NCI-H748 (cell line): ENCODE results near the gene ARHGAP19.
A peak's percentile ranks its signal among the peaks of the same experiment; 100 is the strongest.
"Not testable (repeated sequence)": the region's sequence is repeated elsewhere in the genome, so short reads cannot be mapped to it uniquely, and the experiment has no call there.

Experiments used
- DNase-seq: peaks from one replicate; lab custom pipeline; 2025; ENCODE audit not compliant: unreplicated experiment; lab: John Stamatoyannopoulos, UW

The ARHGAP19 gene

DNA sequence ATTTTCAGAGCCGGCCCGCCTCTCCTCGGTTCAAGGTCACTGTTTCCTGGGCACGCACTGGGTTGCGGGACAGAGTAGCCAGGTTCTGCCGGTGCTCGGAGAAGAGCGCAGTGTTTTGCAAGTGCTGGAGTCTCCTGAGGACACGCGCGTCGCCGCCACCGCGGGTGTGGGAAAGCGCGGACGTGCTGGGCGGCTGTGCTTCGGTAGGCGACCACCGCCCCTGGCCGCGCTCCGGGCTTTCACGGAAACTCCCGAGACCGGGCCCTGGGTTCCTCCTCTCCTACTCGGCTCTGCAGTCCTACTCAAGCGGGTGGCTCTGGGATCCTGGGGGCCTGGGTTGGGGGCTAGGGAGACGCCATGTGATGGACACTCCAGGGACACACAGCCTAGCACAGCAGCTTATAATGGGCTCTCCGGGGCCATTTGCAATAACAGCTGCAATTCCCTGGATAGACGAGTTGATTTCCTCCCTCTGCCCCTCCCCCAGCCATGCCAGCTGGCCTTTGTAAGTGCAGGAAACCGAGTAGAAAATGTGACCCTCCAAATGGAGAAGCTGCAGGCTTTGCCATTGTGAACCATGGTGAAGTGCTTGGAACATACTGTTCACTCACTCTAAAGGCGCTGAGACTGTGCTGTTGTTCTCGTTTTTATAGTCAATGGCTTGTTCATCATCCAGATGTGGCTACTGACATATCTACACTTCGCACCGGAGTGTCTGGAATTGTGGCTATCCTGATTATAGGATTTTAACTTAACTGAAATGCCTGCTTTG, 28.8 kb upstream of the ARHGAP19 start:
- peak; percentile 14 for DNase-seq

DNA sequence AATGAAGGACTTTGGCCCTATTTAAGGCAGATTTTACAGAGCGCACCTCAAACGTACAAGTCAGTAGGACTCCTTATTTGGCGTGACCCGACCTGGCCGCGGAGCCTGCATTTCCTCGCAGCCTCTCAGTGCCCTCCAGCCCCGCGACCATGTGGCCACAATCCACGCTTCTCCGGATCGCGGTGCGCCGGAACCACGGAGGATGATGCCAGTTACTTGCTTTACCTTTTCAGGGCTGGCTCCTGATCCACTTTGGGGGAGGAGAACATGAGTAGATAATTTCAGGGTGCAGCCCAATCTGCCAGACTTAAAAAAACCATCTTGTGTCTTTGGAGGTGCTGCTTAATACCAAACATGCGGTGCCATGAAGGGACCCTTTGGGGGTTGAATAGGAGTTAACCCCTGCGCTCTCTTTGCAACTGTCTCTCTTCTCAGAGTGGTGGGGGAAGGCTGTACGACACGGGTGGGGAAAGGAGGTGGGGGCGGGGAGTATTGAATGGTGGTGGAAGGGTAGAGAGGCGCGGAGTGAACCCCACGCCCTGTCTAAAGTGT, 28.1 kb upstream of the ARHGAP19 start:
- DNase-seq: no peak

DNA sequence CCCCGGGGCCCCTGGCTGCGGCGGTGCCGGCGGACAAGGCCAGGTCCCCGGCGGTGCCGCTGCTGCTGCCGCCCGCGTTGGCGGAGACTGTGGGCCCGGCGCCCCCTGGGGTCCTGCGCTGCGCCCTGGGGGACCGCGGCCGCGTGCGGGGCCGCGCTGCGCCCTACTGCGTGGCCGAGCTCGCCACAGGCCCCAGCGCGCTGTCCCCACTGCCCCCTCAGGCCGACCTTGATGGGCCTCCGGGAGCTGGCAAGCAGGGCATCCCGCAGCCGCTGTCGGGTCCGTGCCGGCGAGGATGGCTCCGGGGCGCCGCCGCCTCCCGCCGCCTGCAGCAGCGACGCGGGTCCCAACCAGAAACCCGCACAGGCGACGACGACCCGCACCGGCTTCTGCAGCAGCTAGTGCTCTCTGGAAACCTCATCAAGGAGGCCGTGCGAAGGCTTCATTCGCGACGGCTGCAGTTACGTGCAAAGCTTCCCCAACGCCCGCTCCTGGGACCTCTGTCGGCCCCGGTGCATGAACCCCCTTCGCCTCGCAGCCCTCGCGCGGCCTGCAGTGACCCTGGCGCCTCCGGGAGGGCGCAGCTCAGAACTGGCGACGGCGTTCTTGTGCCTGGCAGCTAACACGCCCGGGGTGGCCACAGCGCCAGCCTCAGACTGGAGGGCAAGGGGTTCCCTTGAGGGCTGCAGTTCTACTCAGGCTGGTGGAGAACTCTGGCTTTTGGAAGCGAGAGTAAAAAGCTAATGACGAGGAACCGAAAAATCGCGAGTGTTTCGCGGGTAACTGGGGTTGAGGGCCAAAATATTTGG, 27.4 kb upstream of the ARHGAP19 start:
- peak; percentile 42 for DNase-seq

DNA sequence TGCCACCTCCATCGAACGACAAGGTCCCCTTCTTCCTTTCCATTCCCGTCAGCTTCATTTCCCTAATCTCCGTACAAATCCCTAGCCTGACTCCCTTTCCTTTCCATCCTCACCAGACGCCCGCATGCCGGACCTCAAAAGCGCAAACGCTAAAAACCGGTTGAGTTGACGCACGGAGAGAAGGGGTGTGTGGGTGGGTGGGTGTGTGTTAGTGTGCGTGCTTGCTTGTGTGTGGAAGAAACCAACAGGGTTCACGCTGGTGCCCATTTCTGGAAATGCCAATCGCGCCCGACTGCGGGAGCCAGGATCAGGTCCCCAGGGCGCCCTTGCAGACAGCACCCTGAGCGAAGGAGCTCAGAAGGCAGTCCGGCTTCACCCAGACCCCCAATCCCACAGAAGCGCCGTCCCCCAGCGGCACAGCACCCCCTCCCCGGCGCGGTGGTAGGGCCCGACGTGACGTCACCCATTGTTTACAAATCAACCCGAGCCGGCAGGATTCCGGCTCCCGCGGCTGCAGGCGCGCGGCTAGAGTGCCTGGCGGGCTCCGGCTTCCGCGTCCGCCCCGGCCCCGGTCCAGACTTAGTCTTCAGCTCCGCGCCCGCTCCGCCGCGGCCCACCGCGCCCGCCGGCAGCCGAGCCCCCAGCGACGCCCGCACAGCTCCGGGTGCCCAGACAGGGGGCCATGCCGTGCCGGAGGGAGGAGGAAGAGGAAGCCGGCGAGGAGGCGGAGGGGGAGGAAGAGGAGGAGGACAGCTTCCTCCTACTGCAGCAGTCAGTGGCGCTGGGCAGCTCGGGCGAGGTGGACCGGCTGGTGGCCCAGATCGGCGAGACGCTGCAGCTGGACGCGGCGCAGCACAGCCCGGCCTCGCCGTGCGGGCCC, 26.6 kb upstream of the ARHGAP19 start, which contains the start of gene FRAT1:
Gene FRAT1 (plus strand): TSS at position 500 of the 880 bp plus-strand sequence. CDS start 183 bp downstream, at position 683.
- peak; percentile 83 for DNase-seq

DNA sequence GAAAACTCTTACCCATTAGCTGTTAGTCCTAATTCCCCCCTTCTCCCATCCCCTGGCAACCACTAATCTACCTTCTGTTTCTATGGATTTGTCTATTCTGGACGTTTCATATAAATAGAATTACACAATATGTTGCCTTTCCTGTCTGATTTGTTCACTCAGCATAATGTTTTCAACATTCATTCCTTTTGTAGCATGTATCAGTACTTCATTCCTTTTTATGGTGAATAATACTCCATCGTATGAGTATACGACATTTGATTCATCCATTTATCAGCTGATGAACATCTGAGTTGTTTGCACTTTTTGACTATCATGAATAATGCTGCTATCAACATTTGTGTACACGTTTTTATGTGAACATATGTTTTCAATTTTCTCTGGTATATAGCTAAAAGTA, 22.2 kb upstream of the ARHGAP19 start:
- DNase-seq: no peak

DNA sequence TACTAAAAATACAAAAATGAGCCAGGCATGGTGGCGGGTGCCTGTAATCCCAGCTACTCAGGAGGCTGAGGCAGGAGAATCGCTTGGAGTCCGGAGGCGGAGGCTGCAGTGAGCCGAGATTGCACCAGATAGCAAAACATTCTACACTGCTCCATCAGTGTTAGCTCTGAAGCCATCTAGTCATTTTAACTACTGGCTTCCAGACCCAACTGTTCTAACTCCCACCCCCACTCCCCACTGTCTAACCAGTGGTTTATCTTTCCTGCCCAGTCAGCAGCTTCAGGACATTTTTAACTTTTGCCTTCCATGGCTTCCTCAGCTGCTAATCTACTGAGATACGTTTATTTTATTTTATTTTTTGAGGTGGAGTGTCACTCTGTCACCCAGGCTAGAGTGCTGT, 20.5 kb upstream of the ARHGAP19 start:
- DNase-seq: no peak

DNA sequence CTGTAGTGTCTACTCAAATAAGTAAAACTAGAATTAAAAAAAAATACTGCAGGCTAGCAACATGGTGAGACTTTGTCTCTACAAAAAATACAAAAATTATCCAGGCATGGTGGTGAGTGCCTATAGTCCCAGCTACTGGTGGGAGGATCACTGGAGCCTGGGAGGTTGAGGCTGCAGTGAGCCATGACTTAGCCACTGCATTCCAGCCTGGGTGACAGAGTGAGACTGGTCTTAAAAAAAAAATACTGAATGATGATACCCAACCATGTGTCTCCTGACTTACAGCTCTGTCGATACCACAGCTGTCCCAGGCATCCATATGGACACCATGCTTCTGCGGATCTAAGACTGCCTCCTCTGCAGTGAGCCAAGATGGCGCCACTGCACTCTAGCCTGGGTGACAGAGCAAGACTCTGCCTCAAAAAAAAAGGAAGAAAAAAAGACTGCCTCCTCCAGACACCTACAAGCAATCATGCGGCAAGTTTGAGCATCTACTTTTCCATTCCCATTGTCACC, 18.7 kb upstream of the ARHGAP19 start:
- no peak for DNase-seq

DNA sequence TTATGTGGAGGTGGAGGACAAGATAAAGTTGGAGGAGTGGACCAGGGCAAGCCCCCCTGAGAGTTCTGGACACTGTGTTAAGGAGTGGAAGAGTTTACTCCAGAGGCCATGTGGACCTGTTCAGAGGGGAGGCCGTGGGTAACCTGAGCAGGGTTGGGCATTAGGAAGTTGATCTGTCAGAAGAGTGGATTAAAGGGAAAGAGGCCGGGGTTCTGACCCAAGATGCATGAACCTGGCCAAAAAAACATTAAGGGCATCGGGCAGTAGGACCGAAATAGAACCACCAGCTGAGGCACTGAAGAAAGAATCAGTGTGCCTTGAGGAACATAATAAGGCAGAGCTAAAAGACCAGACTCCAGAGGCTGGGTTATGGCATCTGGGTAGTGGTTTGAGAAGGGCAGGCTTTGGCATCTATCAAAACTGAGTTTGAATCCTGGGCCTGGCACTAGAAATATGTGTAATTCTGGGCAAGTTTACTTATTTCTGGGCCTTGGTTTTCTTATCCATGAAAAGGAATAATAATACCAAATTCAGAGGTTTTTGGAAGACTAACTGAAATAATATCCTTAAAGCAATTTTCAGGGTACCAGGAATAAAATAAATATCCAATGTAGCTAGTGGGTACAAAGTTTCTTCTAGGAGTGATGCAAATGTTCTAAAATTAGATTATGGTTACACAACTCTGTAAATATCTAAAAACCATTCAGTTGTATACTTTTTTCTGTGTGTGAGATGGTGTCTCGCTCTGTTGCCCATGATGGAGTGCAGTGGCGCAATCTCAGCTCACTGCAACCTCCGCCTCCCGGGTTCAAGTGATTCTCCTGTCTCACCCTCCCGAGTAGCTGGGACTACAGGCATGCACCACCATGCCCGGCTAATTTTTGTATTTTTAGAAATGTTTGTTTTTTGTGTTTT, 15.7 kb upstream of the ARHGAP19 start:
- DNase-seq: no peak

DNA sequence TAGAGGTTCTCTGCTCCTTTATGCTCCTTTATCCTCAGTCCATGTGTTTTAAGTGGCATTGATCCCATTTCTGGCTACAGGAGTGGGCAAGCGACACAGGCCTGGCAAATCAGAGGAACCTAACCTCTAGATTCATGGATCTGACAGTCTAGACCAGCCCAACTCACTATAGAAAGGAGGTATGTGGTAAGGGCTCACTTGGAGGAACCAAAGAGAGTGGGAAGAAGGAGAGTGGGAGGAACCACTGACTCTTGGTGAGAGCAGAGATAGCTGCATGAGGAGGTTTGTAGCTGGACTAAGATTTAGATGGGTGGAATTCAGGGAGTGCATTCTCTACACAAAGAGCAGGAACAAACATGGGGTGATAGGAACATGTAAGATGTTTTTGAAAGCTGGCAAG, 15.0 kb upstream of the ARHGAP19 start:
- no peak for DNase-seq

DNA sequence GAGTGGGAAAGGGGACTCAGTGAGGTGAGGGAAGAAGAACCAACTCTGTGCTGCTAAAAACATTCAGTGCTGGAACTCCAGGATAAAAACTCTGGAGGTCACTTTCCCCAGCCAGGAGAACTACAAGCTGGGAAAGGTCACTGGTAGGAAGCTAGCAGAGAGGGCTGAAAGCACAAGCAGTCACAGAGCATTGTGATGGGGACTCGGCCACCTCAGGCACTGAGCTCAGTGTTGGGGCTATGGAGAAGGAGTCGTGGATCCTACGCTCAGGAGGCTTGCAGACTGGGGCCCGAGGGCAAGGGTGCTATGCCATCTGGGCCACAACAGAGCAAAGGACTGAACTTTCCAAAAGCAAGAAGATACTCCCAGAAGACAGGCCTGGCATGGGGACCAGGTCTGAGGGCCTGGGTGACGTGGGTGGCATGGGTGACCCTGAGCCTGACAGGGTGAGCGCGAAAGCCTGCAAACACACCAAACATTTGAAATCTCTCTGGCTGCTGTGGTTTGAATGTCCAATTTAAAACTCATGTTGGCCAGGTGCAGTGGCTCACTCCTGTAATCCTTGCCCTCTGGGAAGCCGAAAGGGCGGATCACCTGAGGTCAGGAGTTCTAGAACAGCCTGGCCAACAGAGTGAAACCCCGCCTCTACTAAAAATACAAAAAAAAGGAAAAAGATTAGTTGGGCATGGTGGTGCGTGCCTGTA, 9.8 kb upstream of the ARHGAP19 start:
- no peak for DNase-seq

DNA sequence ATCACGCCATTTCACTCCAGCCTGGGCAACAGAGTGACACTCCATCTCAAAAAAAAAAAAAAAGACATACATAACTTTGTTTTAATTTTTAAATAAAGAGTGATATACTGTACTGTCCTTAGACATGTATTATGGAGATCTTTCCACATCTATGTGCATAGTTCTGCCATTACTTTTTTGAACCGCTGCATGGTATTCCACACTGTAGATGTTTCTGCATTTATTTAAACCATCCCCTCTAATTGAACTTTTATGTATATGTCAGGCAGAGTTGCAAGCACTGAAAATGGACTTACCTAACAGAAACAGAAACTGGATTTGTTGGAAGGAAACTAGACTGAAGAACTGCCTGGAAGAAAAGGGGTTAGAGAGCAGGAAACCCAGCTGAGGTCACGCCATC, 8.5 kb upstream of the ARHGAP19 start:
- no peak for DNase-seq

DNA sequence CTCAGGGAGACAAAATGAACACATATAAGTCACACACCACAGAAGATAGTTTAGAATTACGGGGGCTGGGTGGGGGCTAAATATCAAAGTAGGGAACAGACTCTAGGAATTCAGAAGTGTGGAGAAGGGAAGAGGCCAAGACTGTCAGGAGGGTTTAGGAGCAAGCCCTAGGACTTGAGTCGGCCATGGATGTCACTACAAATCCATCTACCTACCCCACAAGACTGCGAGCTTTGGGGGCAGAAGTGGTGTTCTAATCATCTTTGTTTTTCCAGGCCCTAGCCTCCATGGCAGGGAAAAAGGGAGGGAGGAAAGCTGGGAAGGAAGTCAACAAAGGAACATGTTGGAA, 5.8 kb upstream of the ARHGAP19 start:
- no peak for DNase-seq

DNA sequence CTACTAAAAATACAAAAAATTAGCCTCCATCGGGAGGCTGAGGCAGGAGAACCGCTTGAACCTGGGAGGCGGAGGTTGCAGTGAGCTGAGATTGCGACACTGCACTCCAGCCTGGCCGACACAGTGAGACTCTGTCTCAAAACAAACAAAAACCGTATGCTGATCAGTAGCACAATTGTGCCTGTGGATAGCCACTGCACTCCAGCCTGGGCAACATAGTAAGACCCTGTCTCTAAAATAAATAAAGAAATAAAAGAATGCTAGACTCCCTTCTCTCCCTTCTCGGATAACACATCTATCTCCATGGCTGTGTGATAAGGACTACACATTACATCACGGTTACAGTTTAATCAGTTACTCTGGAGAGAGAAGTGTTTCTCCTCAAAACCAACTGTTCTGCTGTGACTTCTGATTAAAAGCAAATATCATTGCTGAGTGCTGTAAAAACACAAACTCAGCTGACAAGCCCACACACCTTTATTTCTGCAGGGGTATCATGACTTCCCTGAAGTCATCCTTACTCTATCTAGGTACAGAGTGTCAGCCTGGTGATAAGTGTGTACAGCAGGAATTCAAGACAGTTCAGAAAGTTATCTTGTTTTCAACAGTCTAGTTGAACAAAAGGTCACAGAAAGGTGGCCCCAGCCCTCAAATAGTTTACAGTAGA, 5.3 kb upstream of the ARHGAP19 start:
- DNase-seq: no peak

DNA sequence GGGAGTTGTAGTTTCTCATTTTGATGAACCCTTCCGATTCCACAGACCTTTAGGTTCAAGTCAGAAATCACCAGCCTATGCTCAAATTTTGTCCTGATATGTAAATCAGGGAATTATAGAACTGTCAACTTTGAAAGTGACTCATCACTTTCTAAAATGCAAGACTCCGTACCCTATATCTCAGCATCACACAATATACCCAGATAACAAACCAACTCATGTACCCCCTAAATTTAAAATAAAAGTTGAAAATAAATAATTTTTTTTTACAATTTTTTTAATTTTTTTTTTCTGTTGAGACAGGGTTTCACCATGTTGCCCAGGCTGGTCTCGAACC, 393 bp upstream of the ARHGAP19 start:
- DNase-seq: no peak

DNA sequence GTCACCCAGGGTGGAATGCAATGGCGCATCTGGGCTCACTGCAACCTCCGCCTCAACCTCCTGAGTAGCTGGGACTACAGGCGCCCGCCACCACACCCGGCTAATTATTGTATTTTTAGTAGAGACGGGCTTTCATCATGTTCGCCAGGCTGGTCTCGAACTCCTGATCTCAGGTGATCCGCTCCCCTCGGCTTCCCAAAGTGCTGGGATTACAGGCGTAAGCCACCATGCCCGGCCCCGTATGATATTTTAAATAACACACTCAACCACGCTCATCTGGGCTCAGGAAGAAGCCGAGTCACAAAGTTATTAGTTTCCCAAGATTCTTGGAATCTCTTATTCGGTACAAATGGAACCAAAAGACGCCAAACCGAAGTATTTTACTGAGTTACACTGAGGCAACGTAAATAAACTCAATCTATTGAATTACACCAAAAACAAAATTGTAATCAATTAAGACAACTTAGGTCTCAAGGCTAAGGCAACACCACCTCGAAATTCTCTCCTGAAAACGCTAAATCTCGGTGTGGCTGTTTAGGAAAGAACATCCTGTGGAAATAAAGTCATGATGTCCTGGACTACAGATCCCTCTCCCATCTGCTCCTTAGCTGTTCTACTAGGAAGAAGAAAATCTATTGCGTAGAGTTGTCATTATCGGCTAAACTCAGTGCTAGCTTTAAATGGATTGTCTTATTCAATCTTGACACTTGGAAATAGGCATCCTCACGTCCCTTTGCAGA, 910 bp downstream of the ARHGAP19 start:
- no peak for DNase-seq

DNA sequence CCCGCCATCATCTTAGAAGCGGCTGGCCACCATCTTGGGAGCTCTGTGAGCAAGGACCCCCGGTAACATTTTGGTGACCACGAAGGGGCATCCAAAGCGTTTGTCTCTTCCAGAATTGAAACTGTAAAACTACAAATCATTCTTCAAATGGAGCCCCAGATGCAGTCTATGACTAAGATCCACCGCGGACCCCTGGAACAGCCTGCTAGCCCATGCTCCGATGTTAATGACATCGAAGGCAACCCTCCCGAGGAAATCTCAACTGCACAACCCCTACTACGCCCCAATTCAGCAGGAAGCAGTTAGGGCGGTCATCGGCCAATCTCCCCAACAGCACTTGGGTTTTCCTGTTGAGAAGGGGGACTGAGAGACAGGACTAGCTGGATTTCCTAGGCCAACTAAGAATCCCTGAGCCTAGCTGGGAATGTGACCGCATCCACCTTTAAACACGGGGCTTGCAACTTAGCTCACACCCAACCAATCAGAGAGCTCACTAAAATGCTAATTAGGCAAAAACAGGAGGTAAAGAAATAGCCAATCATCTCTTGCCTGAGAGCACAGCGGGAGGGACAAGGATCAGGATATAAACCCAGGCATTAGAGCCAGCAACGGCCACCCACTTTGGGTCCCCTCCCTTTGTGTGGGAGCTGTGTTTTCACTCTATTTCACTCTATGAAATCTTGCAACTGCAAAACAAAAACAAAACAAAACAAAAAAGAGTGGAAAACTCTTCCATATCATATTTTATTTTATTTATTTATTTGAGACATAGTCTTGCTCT, 1.7 kb downstream of the ARHGAP19 start:
- not testable (repeated sequence) for DNase-seq

DNA sequence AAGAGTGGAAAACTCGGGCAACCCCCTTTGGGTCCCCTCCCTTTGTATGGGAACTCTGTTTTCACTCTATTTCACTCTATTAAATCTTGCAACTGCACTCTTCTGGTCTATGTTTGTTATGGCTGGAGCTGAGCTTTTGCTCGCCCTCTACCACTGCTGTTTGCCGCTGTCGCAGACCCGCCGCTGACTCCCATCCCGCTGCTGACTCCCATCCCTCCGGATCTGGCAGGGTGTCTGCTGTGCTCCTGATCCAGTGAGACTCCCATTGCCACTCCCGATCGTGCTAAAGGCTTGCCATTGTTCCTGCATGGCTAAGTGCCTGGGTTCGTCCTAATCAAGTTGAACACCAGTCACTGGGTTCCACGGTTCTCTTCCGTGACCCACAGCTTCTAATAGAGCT, 2.4 kb downstream of the ARHGAP19 start:
- DNase-seq: not testable (repeated sequence)
